MM.1S (cell line): ENCODE results near the gene AATK.

ENCODE experiments used
- DNase-seq: peaks from one replicate; pipeline ENCODE4 v3.0.0-alpha.2; 2015
- H2AFZ ChIP-seq: fragments of 300-600 bp; sonication (generic); 2 replicates; pipeline ENCODE4 v1.6.0; 2016; ENCODE audit warnings: antibody characterized with exemption, low read length
- H3F3A ChIP-seq: fragments of 300-600 bp; sonication (generic); 2 replicates; pipeline ENCODE4 v1.6.1; 2016; ENCODE audit warnings: mild to moderate bottlenecking, antibody characterized with exemption, low read length, moderate library complexity, mixed read lengths; ENCODE audit not compliant: insufficient read depth
- H3K27ac ChIP-seq: fragments of 300-600 bp; sonication (generic); 2 replicates; pipeline ENCODE4 v1.5.1; 2016; ENCODE audit warnings: mild to moderate bottlenecking, low read length
- H3K27me3 ChIP-seq: fragments of 300-600 bp; sonication (generic); replicated peaks from 2 replicates; pipeline ENCODE4 v1.6.0; 2016; ENCODE audit warnings: low read length; ENCODE audit not compliant: insufficient read depth
- H3K36me3 ChIP-seq: fragments of 300-600 bp; sonication (generic); replicated peaks from 2 replicates; pipeline ENCODE4 v1.6.1; 2016; ENCODE audit warnings: mild to moderate bottlenecking, low read length, mixed read lengths; ENCODE audit not compliant: insufficient read depth
- H3K4me1 ChIP-seq: fragments of 300-600 bp; sonication (generic); 2 replicates; pipeline ENCODE4 v1.6.1; 2016; ENCODE audit warnings: low read length, mixed read lengths
- H3K4me2 ChIP-seq: fragments of 300-600 bp; sonication (generic); 2 replicates; pipeline ENCODE4 v1.6.0; 2016; ENCODE audit warnings: low read depth, low read length
- H3K4me3 ChIP-seq: fragments of 300-600 bp; sonication (generic); 2 replicates; pipeline ENCODE4 v1.5.1; 2016; ENCODE audit warnings: low read length, mixed read lengths
- H3K79me2 ChIP-seq: fragments of 300-600 bp; sonication (generic); 2 replicates; pipeline ENCODE4 v1.6.1; 2016; ENCODE audit warnings: mixed run types, low read length, mixed read lengths
- H3K9ac ChIP-seq: fragments of 300-600 bp; sonication (generic); 2 replicates; pipeline ENCODE4 v1.6.1; 2016; ENCODE audit warnings: low read length, mixed read lengths
- H3K9me2 ChIP-seq: fragments of 300-600 bp; sonication (generic); replicated peaks from 2 replicates; pipeline ENCODE4 v1.6.1; 2016; ENCODE audit warnings: mild to moderate bottlenecking, low read length, mixed read lengths; ENCODE audit not compliant: insufficient read depth
- H3K9me3 ChIP-seq: fragments of 300-600 bp; sonication (generic); replicated peaks from 2 replicates; pipeline ENCODE4 v1.6.1; 2016; ENCODE audit warnings: mild to moderate bottlenecking, low read length, mixed read lengths; ENCODE audit not compliant: insufficient read depth
- H4K20me1 ChIP-seq: fragments of 300-600 bp; sonication (generic); 2 replicates; pipeline ENCODE4 v1.6.1; 2016; ENCODE audit warnings: mild to moderate bottlenecking, low read length, moderate library complexity, mixed read lengths; ENCODE audit not compliant: insufficient read depth
- EZH2 ChIP-seq: fragments of 300-600 bp; sonication (generic); optimal IDR thresholded peaks from 2 replicates; pipeline ENCODE3; 2017; ENCODE audit warnings: low read depth, mild to moderate bottlenecking, antibody characterized with exemption, low read length, mixed read lengths
- EZH2phosphoT487 ChIP-seq: fragments of 300-600 bp; sonication (generic); IDR thresholded peaks from 2 replicates; pipeline ENCODE4 v1.6.1; 2018; ENCODE audit warnings: antibody characterized with exemption, low read length
- TF ChIP-seq, protein P1 (sequence below): fragments of 300-600 bp; sonication (generic); IDR thresholded peaks from 2 replicates; pipeline ENCODE4 v1.5.1; 2016; ENCODE audit warnings: antibody characterized with exemption, low read length, mixed read lengths

The AATK gene

DNA sequence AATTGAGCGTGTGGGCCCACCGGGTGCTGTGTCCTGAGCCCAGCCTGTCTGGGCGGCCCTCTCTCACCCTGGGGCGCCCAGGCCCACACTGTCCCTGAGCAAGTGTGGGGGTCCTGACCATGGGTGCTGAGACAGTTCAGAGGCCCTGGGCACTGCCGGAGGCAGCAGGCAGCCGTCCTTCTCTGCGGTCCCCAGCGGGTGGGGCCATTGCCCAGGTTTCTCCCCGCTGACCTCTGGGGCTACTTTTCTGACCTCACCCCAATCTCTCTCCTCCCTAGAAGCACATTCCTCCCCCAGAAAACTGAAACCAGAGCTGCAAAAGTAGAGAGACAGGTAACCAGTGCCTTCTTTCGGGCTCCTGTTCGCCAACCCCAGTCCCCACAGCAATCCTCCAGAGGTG, 36.7 kb downstream of the AATK start:
- Histone ChIP-seq H3K27me3 (peaks cover 90% of the 10 kb centered on the region), H3K36me3 (no peaks in the 10 kb centered on the region), H4K20me1 (no peaks in the 10 kb centered on the region), H3K4me3 (no peak overlapping the region), H3K9me2 (no peaks in the 10 kb centered on the region), H3K27ac (no peak overlapping the region), H3K4me2 (no peak overlapping the region), H3K9ac (no peak overlapping the region), H3K79me2 (no peaks in the 10 kb centered on the region), H3K9me3 (no peaks in the 10 kb centered on the region), H3F3A (no peaks in the 10 kb centered on the region), H3K4me1 (no peaks in the 10 kb centered on the region), H2AFZ (no peak overlapping the region)
- no peak for TF ChIP-seq EZH2phosphoT487
- no peak for DNase-seq

DNA sequence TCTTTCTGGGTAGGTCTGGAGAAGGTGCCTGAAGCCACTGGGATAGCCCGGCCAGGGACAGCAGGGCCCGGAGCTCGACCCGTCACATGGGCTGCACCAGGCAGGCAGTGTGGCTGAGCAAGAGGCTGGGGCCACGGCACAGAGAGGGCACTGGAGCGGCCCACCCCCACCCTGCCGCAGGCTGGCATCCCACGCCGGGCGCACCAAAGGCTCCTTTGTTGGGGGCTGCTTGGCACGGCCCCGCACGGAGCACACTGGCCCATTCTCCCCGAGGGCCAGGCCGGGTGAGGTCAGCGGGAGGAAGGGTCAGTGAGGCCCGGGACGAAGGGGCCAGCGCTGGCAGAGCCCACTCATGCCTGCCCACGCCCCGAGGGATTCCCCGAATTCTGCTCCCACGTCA, 37.2 kb downstream of the AATK start:
- Histone ChIP-seq H3K4me3 (no peak overlapping the region), H3K27me3 (peaks cover 88% of the 10 kb centered on the region), H3K4me1 (no peaks in the 10 kb centered on the region), H3K9ac (no peak overlapping the region), H3K4me2 (no peak overlapping the region), H3K9me2 (no peaks in the 10 kb centered on the region), H3K27ac (no peak overlapping the region), H3K79me2 (no peaks in the 10 kb centered on the region), H4K20me1 (no peaks in the 10 kb centered on the region), H3K9me3 (no peaks in the 10 kb centered on the region), H3K36me3 (no peaks in the 10 kb centered on the region), H3F3A (no peaks in the 10 kb centered on the region), H2AFZ (no peak overlapping the region)
- DNase-seq, result no peak
- TF ChIP-seq, protein P1, sequence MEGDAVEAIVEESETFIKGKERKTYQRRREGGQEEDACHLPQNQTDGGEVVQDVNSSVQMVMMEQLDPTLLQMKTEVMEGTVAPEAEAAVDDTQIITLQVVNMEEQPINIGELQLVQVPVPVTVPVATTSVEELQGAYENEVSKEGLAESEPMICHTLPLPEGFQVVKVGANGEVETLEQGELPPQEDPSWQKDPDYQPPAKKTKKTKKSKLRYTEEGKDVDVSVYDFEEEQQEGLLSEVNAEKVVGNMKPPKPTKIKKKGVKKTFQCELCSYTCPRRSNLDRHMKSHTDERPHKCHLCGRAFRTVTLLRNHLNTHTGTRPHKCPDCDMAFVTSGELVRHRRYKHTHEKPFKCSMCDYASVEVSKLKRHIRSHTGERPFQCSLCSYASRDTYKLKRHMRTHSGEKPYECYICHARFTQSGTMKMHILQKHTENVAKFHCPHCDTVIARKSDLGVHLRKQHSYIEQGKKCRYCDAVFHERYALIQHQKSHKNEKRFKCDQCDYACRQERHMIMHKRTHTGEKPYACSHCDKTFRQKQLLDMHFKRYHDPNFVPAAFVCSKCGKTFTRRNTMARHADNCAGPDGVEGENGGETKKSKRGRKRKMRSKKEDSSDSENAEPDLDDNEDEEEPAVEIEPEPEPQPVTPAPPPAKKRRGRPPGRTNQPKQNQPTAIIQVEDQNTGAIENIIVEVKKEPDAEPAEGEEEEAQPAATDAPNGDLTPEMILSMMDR, result no peak
- TF ChIP-seq EZH2 (no peak), EZH2phosphoT487 (no peak)

DNA sequence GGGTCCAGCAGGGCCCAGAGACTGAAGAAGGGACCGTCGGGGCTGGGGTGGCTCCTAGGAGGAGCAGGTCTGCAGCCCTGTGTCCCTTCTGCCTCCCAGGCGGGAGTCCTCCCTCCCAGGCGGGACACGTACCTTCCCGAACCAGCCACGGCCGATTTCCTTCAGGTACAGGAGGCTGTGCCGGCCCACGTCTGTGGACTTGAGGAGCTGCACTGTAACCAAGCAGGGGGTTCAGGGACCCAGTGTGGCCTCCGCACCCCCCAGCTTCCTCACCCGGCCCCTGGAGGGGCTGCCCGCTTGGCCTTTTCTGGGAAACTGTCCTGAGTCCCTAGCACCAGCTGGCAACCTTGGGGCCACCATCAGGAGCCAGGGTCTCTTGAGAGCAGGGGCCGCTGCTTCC, 37.7 kb downstream of the AATK start:
- Histone ChIP-seq H2AFZ (no peak overlapping the region), H3K9me2 (no peaks in the 10 kb centered on the region), H4K20me1 (no peaks in the 10 kb centered on the region), H3K36me3 (no peaks in the 10 kb centered on the region), H3K9ac (no peak overlapping the region), H3K27ac (no peak overlapping the region), H3K4me3 (no peak overlapping the region), H3K9me3 (no peaks in the 10 kb centered on the region), H3K27me3 (peaks cover 88% of the 10 kb centered on the region), H3F3A (no peaks in the 10 kb centered on the region), H3K79me2 (no peaks in the 10 kb centered on the region), H3K4me1 (no peaks in the 10 kb centered on the region), H3K4me2 (no peak overlapping the region)
- TF ChIP-seq, protein P1, result no peak
- TF ChIP-seq EZH2 (no peak), EZH2phosphoT487 (no peak)
- no peak for DNase-seq

DNA sequence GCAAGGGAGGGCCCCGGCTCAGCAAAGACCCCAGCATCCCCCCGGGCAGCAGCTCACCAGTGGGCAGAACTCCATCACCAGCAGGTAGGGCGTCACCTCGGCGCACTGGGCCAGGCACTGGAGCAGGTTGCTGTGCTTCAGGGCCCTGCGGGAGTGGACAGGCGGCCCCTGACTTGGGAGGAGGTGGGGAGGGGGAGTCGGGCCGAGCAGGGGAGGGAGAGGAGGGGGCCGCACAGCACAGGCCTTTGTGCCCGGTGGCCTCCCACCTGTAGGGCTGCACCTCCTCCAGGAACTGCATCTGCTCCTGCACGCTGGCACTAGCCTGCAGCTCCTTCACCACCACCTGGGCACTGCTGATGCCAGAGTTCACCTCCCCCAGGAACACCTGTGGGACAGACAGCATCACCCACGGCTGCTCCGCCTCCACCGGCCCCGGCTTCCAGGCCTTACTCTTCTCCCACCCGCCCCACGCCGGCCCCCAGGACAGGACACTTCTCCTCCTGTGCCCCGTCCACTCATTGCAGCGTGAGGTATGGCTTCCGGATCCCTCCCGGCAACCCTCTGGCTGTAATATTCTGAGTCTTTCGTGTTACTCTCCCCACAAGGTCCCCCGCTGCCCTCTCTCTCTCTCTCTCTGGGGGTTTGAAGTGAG, 38.4 kb downstream of the AATK start:
- DNase-seq, result no peak
- Histone ChIP-seq H3K27ac (no peak overlapping the region), H3K4me3 (no peak overlapping the region), H2AFZ (no peak overlapping the region), H3K9me2 (no peaks in the 10 kb centered on the region), H3K79me2 (no peaks in the 10 kb centered on the region), H3K9ac (no peak overlapping the region), H3K4me1 (no peaks in the 10 kb centered on the region), H3K9me3 (no peaks in the 10 kb centered on the region), H3K27me3 (peaks cover 83% of the 10 kb centered on the region), H4K20me1 (no peaks in the 10 kb centered on the region), H3K4me2 (no peak overlapping the region), H3K36me3 (no peaks in the 10 kb centered on the region), H3F3A (no peaks in the 10 kb centered on the region)
- TF ChIP-seq EZH2phosphoT487 (no peak), EZH2 (no peak)
- TF ChIP-seq, protein P1, result no peak
